Thyroid gland (tissue), 4 donors: ENCODE measurements around the gene OSTN.

Experiments
- CTCF ChIP-seq, 6 experiments: fragments of 200-600 bp in 3 of 6; fragments of 450-650 bp in 3 of 6; sonication (generic) in 3 of 6; IDR thresholded peaks; one replicate each; pipeline ENCODE4 v1.5.1; 2016 to 2019; ENCODE audit warnings: antibody characterized with exemption in 6 of 6, mild to moderate bottlenecking in 2 of 6, inconsistent platforms in 1 of 6, moderate library complexity in 1 of 6
- POLR2A ChIP-seq, 2 donors: fragments of 450-650 bp; IDR thresholded peaks; one replicate each; pipeline ENCODE4 v1.6.1; 2017; ENCODE audit warnings: antibody characterized with exemption in 2 of 2, mild to moderate bottlenecking in 2 of 2, moderate library complexity in 1 of 2

GRCh38 chr3:191227541-191227940 lies 28.5 kb downstream of the OSTN start:
- no peak for TF ChIP-seq CTCF (IDR thresholded peaks at IDR 0.05)
- no peak for TF ChIP-seq POLR2A (IDR thresholded peaks at IDR 0.05)
